SU-DHL-6 (cell line): Measurements from ENCODE around the gene FCRL5.

Source experiments
- EZH2phosphoT487 ChIP-seq: fragments of 200-600 bp; sonication (generic), shearing (Covaris generic); conservative IDR thresholded peaks from 2 replicates; pipeline ENCODE4 v1.6.1; 2018; ENCODE audit warnings: mild to moderate bottlenecking, antibody characterized with exemption, low read length, moderate library complexity, mixed read lengths
- TF ChIP-seq, protein P1 (sequence below): fragments of 200-600 bp; sonication (generic); IDR thresholded peaks from one replicate; pipeline ENCODE4 v1.5.1; 2017; ENCODE audit warnings: antibody characterized with exemption, mild to moderate bottlenecking, low read length, moderate library complexity; ENCODE audit not compliant: insufficient read depth, poor library complexity, severe bottlenecking

- TF ChIP-seq, protein P1, sequence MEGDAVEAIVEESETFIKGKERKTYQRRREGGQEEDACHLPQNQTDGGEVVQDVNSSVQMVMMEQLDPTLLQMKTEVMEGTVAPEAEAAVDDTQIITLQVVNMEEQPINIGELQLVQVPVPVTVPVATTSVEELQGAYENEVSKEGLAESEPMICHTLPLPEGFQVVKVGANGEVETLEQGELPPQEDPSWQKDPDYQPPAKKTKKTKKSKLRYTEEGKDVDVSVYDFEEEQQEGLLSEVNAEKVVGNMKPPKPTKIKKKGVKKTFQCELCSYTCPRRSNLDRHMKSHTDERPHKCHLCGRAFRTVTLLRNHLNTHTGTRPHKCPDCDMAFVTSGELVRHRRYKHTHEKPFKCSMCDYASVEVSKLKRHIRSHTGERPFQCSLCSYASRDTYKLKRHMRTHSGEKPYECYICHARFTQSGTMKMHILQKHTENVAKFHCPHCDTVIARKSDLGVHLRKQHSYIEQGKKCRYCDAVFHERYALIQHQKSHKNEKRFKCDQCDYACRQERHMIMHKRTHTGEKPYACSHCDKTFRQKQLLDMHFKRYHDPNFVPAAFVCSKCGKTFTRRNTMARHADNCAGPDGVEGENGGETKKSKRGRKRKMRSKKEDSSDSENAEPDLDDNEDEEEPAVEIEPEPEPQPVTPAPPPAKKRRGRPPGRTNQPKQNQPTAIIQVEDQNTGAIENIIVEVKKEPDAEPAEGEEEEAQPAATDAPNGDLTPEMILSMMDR: no peak
- no peak for TF ChIP-seq EZH2phosphoT487
These were observed 53.6 kb downstream of the FCRL5 start for GRCh38 chr1:157498736-157499090.
